HepG2 (cell line): Measurements from ENCODE around the gene KRT3.

ENCODE experiments used
- ASH2L ChIP-seq: fragments of 300-600, 200-600 bp; sonication (generic); IDR thresholded peaks from 2 replicates; pipeline ENCODE4 v1.7.0; 2017; ENCODE audit warnings: low read depth, mild to moderate bottlenecking, moderate library complexity, mixed read lengths, low read length; ENCODE audit not compliant: insufficient read length
- EEA1 ChIP-seq: sonication (generic); formaldehyde crosslinking; IDR thresholded peaks from 2 replicates; pipeline ENCODE4 v1.5.1; 2020; ENCODE audit warnings: mild to moderate bottlenecking, missing genetic modification reagents, borderline replicate concordance
- FOXA1 ChIP-seq, 2 experiments: fragments of 450-650 bp in 1 of 2; sonication (generic) in 1 of 2; formaldehyde crosslinking in 1 of 2; IDR thresholded peaks; 2 replicates each; pipeline versions ENCODE4 v1.4.0 to v1.6.1; 2016 to 2020; ENCODE audit warnings: missing genetic modification reagents in 1 of 2
- GABPA ChIP-seq, 2 experiments: IDR thresholded peaks; 2 replicates each; pipeline ENCODE4 v1.6.1; 2011 to 2016; ENCODE audit warnings: low read depth in 2 of 2, low read length in 1 of 2, missing biosample characterization in 1 of 2, missing genetic modification characterization in 1 of 2
- PHB2 ChIP-seq: fragments of 450-650 bp; IDR thresholded peaks from 2 replicates; pipeline ENCODE4 v1.6.1; 2018; ENCODE audit not compliant: partially characterized antibody
- POLR2A ChIP-seq, 2 experiments: IDR thresholded peaks; 2 replicates each; pipeline ENCODE4 v1.6.1; 2011; ENCODE audit warnings: low read depth in 2 of 2, low read length in 2 of 2, mild to moderate bottlenecking in 1 of 2, moderate library complexity in 1 of 2; ENCODE audit not compliant: insufficient read depth in 1 of 2
- POLR2AphosphoS5 ChIP-seq: IDR thresholded peaks from 2 replicates; pipeline ENCODE4 v1.6.1; 2012; ENCODE audit warnings: low read depth, low read length
- SRF ChIP-seq: IDR thresholded peaks from 2 replicates; pipeline ENCODE4 v1.6.1; 2011; ENCODE audit warnings: mild to moderate bottlenecking, low read depth, low read length, moderate library complexity
- ZFP36L1 ChIP-seq: sonication (generic); formaldehyde crosslinking; IDR thresholded peaks from 2 replicates; pipeline ENCODE4 v1.8.0; 2022; ENCODE audit warnings: mild to moderate bottlenecking, missing genetic modification reagents, moderate library complexity
- ZNF460 ChIP-seq: sonication (generic); formaldehyde crosslinking; IDR thresholded peaks from 2 replicates; pipeline ENCODE4 v1.5.1; 2020; ENCODE audit warnings: missing genetic modification reagents, mild to moderate bottlenecking, borderline replicate concordance
- TF ChIP-seq, protein P1 (sequence below): sonication (generic); formaldehyde crosslinking; IDR thresholded peaks from 2 replicates; pipeline ENCODE4 v1.4.0; 2020; ENCODE audit warnings: missing genetic modification reagents
- TF ChIP-seq, protein P2 (sequence below), 2 experiments: IDR thresholded peaks; 2 replicates each; pipeline ENCODE4 v1.6.1; 2011 to 2012; ENCODE audit warnings: low read length in 2 of 2, borderline replicate concordance in 1 of 2, low read depth in 1 of 2, mild to moderate bottlenecking in 1 of 2, moderate library complexity in 1 of 2
- TF ChIP-seq, protein P3 (sequence below): sonication (generic); formaldehyde crosslinking; IDR thresholded peaks from 2 replicates; pipeline ENCODE4 v1.5.0; 2020; ENCODE audit warnings: mild to moderate bottlenecking, missing genetic modification reagents, moderate library complexity
- TF ChIP-seq, protein P4 (sequence below): sonication (generic); formaldehyde crosslinking; IDR thresholded peaks from 2 replicates; pipeline ENCODE4 v1.8.0; 2022; ENCODE audit warnings: missing genetic modification reagents, mild to moderate bottlenecking, moderate library complexity, borderline replicate concordance

DNA sequence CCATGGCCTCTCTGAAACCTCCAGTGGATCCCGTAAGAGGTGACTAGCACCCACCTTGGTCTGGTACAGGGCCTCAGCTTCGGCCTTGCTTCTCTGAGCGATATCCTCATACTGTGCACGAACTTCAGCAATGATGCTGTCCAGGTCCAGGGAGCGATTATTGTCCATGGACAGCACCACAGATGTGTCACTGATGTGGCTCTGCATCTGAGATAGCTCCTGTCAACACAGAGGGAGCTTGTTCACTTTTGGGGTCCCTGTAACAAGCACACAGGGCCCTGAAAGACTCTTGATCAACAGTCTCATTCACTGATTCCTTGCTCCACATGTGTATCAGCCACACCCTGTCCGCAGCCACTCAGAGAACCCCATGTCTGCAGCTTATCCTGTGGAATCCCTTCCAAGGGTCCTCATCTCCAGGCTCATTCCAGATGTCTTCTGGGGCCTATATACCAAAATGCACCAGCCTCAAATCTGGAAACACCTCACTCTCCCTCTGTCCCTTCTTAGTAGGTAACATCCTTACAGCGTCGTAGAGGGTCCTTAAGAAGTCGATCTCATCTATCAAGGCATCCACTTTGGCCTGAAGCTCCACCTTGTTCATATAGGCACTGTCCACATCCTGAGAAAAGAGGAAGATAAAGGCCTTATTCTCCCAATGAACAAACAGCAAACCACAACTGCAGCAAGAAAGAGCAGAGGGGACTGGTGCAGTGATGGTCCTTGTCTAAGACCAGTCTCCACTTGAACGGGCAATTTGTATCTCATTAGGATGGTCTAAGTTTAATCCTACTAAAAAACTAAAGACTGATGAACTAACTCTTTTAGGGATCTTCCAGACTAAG is 3.5 kb downstream of the KRT3 start:
- TF ChIP-seq SRF (no peak), EEA1 (CRISPR knock-in tag) (no peak), PHB2 (no peak), ZNF460 (CRISPR knock-in tag) (no peak), GABPA (IDR thresholded peaks at IDR 0.05; ENCODE audit: low read depth, low read length) (no peak), GABPA (CRISPR knock-in tag; IDR thresholded peaks at IDR 0.05; ENCODE audit: low read depth) (no peak), POLR2AphosphoS5 (no peak), FOXA1 (IDR thresholded peaks at IDR 0.05) (no peak), FOXA1 (CRISPR knock-in tag; IDR thresholded peaks at IDR 0.05) (no peak), POLR2A (IDR thresholded peaks at IDR 0.05; ENCODE audit: insufficient read depth in 1 of 2, low read depth in 2 of 2, low read length in 2 of 2) (no peak), ZFP36L1 (CRISPR knock-in tag) (no peak), ASH2L (no peak)
- TF ChIP-seq, protein P1, sequence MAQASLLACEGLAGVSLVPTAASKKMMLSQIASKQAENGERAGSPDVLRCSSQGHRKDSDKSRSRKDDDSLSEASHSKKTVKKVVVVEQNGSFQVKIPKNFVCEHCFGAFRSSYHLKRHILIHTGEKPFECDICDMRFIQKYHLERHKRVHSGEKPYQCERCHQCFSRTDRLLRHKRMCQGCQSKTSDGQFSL (CRISPR knock-in tag), result no peak
- TF ChIP-seq, protein P2, sequence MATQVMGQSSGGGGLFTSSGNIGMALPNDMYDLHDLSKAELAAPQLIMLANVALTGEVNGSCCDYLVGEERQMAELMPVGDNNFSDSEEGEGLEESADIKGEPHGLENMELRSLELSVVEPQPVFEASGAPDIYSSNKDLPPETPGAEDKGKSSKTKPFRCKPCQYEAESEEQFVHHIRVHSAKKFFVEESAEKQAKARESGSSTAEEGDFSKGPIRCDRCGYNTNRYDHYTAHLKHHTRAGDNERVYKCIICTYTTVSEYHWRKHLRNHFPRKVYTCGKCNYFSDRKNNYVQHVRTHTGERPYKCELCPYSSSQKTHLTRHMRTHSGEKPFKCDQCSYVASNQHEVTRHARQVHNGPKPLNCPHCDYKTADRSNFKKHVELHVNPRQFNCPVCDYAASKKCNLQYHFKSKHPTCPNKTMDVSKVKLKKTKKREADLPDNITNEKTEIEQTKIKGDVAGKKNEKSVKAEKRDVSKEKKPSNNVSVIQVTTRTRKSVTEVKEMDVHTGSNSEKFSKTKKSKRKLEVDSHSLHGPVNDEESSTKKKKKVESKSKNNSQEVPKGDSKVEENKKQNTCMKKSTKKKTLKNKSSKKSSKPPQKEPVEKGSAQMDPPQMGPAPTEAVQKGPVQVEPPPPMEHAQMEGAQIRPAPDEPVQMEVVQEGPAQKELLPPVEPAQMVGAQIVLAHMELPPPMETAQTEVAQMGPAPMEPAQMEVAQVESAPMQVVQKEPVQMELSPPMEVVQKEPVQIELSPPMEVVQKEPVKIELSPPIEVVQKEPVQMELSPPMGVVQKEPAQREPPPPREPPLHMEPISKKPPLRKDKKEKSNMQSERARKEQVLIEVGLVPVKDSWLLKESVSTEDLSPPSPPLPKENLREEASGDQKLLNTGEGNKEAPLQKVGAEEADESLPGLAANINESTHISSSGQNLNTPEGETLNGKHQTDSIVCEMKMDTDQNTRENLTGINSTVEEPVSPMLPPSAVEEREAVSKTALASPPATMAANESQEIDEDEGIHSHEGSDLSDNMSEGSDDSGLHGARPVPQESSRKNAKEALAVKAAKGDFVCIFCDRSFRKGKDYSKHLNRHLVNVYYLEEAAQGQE (IDR thresholded peaks at IDR 0.05; ENCODE audit: borderline replicate concordance in 1 of 2, low read depth in 1 of 2, low read length in 2 of 2), result no peak
- TF ChIP-seq, protein P3, sequence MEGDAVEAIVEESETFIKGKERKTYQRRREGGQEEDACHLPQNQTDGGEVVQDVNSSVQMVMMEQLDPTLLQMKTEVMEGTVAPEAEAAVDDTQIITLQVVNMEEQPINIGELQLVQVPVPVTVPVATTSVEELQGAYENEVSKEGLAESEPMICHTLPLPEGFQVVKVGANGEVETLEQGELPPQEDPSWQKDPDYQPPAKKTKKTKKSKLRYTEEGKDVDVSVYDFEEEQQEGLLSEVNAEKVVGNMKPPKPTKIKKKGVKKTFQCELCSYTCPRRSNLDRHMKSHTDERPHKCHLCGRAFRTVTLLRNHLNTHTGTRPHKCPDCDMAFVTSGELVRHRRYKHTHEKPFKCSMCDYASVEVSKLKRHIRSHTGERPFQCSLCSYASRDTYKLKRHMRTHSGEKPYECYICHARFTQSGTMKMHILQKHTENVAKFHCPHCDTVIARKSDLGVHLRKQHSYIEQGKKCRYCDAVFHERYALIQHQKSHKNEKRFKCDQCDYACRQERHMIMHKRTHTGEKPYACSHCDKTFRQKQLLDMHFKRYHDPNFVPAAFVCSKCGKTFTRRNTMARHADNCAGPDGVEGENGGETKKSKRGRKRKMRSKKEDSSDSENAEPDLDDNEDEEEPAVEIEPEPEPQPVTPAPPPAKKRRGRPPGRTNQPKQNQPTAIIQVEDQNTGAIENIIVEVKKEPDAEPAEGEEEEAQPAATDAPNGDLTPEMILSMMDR (CRISPR knock-in tag), result no peak
- TF ChIP-seq, protein P4, sequence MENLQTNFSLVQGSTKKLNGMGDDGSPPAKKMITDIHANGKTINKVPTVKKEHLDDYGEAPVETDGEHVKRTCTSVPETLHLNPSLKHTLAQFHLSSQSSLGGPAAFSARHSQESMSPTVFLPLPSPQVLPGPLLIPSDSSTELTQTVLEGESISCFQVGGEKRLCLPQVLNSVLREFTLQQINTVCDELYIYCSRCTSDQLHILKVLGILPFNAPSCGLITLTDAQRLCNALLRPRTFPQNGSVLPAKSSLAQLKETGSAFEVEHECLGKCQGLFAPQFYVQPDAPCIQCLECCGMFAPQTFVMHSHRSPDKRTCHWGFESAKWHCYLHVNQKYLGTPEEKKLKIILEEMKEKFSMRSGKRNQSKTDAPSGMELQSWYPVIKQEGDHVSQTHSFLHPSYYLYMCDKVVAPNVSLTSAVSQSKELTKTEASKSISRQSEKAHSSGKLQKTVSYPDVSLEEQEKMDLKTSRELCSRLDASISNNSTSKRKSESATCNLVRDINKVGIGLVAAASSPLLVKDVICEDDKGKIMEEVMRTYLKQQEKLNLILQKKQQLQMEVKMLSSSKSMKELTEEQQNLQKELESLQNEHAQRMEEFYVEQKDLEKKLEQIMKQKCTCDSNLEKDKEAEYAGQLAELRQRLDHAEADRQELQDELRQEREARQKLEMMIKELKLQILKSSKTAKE (CRISPR knock-in tag), result no peak
